DND-41 (cell line): ENCODE measurements around the gene IL15.
"Not testable (repeated sequence)": the region's sequence is repeated elsewhere in the genome, so short reads cannot be mapped to it uniquely, and the experiment has no call there.

Source experiments
- CTCF ChIP-seq: IDR thresholded peaks from 2 replicates; pipeline ENCODE4 v1.5.1; 2012; ENCODE audit warnings: borderline replicate concordance, low read length, moderate library complexity, mild to moderate bottlenecking; ENCODE audit not compliant: poor library complexity, severe bottlenecking; ENCODE audit errors: extremely low read depth
- EZH2 ChIP-seq: IDR thresholded peaks from 3 replicates; pipeline ENCODE4 v1.6.1; 2012; ENCODE audit warnings: borderline replicate concordance, low read depth, mild to moderate bottlenecking, moderate library complexity, low read length, inconsistent platforms; ENCODE audit not compliant: severe bottlenecking

- TF ChIP-seq CTCF, EZH2: not testable (repeated sequence)
Measured at GRCh38 chr4:141689726-141690296, 53.4 kb downstream of the IL15 start.
